IMR-90 (cell line): ENCODE results near the gene AUTS2.

Experiments
- CEBPB ChIP-seq: IDR thresholded peaks from 2 replicates; pipeline ENCODE4 v1.6.1; 2012; ENCODE audit warnings: low read depth, low read length, improper control_type of control experiment
- MAZ ChIP-seq: IDR thresholded peaks from 2 replicates; pipeline ENCODE4 v1.6.1; 2012; ENCODE audit warnings: low read depth, mild to moderate bottlenecking, low read length, improper control_type of control experiment, moderate library complexity, borderline replicate concordance
- RCOR1 ChIP-seq: IDR thresholded peaks from 2 replicates; pipeline ENCODE4 v1.6.1; 2012; ENCODE audit warnings: mild to moderate bottlenecking, low read length, improper control_type of control experiment; ENCODE audit not compliant: insufficient replicate concordance
- SMC3 ChIP-seq: fragments of 150-350 bp; IDR thresholded peaks from 2 replicates; pipeline ENCODE4 v1.6.1; 2016; ENCODE audit warnings: low read depth, mild to moderate bottlenecking, antibody characterized with exemption, low read length, moderate library complexity
- TF ChIP-seq, protein P1 (sequence below): conservative IDR thresholded peaks from 2 replicates; pipeline ENCODE4 v1.5.1; 2012; ENCODE audit warnings: mild to moderate bottlenecking, low read depth, low read length, improper control_type of control experiment
- TF ChIP-seq, protein P2 (sequence below): fragments of 150-350 bp; IDR thresholded peaks from 2 replicates; pipeline ENCODE4 v1.6.1; 2017; ENCODE audit warnings: mild to moderate bottlenecking, antibody characterized with exemption, low read length, low read depth

DNA sequence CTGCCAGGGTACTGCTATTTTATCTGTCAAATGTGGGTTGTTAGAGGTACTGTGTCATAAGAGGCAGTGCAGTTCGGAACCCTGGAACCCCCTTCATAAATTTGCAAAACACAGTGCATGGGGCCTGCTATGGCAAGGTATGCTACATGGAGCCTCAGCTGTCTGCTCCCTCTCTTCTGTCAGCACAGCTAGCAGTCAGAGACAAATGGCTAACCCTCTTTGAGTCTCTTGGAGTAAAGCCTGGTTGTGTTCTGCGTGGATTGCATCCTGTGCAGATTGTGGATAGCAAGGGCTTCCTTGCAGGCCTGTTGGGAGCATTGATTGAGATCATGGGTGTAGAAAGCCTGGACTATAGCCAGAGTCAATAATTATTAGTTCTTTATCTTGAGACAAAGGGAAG, 397.8 kb downstream of the AUTS2 start:
- TF ChIP-seq, protein P1, sequence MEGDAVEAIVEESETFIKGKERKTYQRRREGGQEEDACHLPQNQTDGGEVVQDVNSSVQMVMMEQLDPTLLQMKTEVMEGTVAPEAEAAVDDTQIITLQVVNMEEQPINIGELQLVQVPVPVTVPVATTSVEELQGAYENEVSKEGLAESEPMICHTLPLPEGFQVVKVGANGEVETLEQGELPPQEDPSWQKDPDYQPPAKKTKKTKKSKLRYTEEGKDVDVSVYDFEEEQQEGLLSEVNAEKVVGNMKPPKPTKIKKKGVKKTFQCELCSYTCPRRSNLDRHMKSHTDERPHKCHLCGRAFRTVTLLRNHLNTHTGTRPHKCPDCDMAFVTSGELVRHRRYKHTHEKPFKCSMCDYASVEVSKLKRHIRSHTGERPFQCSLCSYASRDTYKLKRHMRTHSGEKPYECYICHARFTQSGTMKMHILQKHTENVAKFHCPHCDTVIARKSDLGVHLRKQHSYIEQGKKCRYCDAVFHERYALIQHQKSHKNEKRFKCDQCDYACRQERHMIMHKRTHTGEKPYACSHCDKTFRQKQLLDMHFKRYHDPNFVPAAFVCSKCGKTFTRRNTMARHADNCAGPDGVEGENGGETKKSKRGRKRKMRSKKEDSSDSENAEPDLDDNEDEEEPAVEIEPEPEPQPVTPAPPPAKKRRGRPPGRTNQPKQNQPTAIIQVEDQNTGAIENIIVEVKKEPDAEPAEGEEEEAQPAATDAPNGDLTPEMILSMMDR, result no peak
- TF ChIP-seq SMC3 (no peak), MAZ (no peak), CEBPB (no peak), RCOR1 (no peak)
- TF ChIP-seq, protein P2, sequence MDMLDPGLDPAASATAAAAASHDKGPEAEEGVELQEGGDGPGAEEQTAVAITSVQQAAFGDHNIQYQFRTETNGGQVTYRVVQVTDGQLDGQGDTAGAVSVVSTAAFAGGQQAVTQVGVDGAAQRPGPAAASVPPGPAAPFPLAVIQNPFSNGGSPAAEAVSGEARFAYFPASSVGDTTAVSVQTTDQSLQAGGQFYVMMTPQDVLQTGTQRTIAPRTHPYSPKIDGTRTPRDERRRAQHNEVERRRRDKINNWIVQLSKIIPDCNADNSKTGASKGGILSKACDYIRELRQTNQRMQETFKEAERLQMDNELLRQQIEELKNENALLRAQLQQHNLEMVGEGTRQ, result no peak
